HG03520 (cell line): ENCODE measurements around the gene TSSK2.

Source experiments
- ATAC-seq: cut with Tn5 transposase; IDR thresholded peaks from one replicate; pipeline ENCODE4 v1.9.1; 2021; ENCODE audit warnings: mild to moderate bottlenecking, moderate library complexity; ENCODE audit not compliant: unreplicated experiment

TSSK2 gene

DNA sequence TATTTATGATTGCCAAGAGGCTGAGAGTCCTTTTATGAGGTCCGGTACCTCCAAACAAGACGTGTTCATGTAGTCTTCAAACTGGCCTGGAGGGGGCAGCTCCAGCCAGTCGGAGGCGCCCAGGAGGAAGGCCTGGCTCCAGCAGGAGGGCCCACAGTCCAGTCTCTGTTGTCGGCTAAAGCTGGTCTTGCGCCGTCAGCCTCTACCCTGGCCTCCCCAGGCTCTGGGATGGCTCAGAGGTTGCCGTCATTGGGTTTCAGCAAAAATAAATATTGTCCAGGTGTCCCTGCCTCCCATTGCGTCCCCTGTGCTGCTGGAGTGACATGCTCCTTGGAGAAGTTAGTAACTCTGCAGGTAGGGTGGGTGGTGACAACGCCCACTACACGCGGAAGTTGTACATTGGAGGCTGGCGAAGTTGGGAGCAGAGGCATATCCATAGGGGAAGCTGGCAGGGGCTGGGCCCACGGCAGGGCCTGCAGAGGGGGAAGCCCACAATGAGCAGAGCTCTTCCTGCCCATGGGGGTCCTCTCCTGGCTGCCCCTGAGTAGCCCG lies 48.5 kb downstream of the TSSK2 start:
- ATAC-seq: no peak

DNA sequence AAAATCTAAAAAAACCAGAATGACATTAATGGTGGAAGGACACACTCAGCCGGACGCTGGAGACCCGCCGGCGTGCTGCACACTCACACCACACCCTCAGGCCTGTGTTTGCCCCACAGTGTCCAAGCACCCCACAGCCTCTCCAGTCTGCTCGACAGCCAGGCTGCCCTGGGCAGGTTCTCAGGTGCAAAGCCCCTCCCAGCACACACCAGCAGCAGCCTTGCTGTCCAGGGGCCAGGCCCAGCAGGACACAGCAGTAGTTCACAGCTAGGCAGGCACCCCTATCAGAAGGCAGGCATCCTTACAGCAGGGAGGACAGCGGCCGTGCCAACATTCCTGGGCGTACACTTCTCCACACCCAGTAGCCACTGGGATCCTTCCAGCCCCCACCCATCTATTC lies 49.1 kb downstream of the TSSK2 start:
- ATAC-seq: no peak

DNA sequence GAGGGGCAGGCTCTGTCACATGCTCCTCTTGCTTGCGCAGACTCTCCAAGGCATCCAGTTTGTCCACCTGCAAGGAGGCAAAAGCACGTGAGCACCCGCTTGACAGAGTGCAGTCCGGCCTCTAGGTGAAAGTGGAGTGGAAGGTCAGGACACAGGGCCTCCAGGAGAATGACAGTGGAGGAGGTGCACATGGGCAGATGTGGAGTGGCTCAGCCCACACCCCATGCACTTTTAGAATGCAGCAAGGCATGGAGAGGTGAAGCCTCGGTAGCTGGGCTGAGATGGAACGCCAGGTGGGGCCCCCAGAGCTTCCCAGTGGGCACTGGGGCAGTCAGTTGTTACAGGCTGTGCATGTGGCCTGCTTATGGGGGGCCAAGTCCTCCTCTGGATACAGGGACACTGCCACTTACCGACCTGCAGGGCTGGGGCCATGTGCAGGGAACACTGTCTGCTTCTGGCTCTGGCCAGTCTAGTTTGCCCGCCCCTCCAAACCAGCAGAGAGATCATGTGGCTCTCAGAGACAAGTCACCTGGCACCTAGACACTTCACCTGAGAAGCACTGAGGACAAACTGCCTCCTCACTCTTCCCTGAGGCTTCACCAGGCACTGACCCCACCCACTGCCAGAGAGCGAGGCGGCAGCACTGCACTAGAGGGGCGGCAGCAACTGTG lies 49.8 kb downstream of the TSSK2 start:
- ATAC-seq: no peak

DNA sequence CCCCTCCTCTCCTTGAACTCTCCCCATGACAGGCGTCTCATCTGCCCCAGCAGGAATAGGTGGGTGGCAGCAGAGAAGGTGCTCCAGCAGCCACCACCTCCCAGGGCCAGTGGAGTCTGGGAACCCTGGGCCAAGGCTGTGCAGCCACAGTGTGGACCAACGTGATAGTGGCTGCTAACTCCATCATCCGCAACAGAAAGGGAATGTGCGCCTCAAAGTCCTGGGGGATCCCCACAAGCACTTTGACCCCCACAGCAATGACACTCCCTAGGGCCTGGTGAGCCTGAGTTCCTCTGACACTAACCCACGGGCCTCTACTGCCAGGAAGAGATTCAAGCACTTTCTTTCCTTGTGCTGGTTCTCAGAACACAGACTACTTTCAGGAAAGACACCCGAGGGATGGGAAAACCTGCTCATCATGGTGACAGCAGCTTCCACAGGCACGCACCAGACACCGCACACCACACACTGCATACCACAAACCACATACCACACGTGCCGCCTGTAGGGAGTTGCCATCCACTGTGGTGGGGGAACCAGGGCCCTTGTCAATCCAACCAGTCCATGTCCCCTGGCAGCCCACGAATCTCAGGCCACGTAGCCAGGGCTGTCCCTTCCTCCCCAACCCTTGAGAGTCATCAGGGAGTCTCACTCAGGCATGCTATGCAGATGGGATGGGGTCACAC lies 50.8 kb downstream of the TSSK2 start:
- ATAC-seq: no peak
